Adrenal gland (tissue), 12 donors: ENCODE data around the gene ESR2. TPM values are rescaled to one million over a fixed set of nuclear protein-coding genes. Genes with fewer than 3 reads are reported as not detected.
A peak's percentile ranks its signal among the peaks of the same experiment; 100 is the strongest.

ENCODE experiments used
- DNase-seq, 7 donors: peaks; one replicate each; pipeline ENCODE4 v3.0.0-alpha.2; 2019 to 2020
- H3K27ac ChIP-seq, 5 donors: fragments of 200-600 bp; sonication (generic) in 4 of 5; 1 replicate in 3 of 5; 2 replicates in 2 of 5; pipeline versions ENCODE4 v1.5.1 to v1.8.0; 2016 to 2020; ENCODE audit warnings: mild to moderate bottlenecking in 1 of 5
- H3K27me3 ChIP-seq: fragments of 200-600 bp; 2 replicates; pipeline ENCODE4 v1.8.0; 2021
- H3K36me3 ChIP-seq, 2 donors: fragments of 200-600 bp; replicated peaks in 1 of 2; 1 replicate in 1 of 2; 2 replicates in 1 of 2; pipeline versions ENCODE4 v1.5.1 to v1.8.0; 2018 to 2022
- H3K4me1 ChIP-seq, 2 donors: fragments of 200-600 bp; replicated peaks in 1 of 2; 1 replicate in 1 of 2; 2 replicates in 1 of 2; pipeline versions ENCODE4 v1.5.1 to v1.8.0; 2018 to 2021
- H3K4me3 ChIP-seq, 4 donors: fragments of 200-600 bp; sonication (generic) in 3 of 4; one replicate each; pipeline ENCODE4 v1.5.1; 2016 to 2018
- H3K9me3 ChIP-seq, 3 donors: fragments of 200-600 bp; sonication (generic) in 1 of 3; replicated peaks in 1 of 3; 1 replicate in 2 of 3; 2 replicates in 1 of 3; pipeline versions ENCODE4 v1.5.1 to v1.8.0; 2016 to 2021
- CTCF ChIP-seq, 6 experiments: fragments of 450-650 bp in 4 of 6; fragments of 200-600 bp in 2 of 6; sonication (generic) in 1 of 6; IDR thresholded peaks; 1 replicate in 5 of 6; 2 replicates in 1 of 6; pipeline versions ENCODE4 v1.5.1 to v1.8.0; 2016 to 2021; ENCODE audit warnings: antibody characterized with exemption in 6 of 6, mild to moderate bottlenecking in 2 of 6, moderate library complexity in 1 of 6
- POLR2A ChIP-seq, 2 donors: fragments of 450-650 bp; IDR thresholded peaks; one replicate each; pipeline ENCODE4 v1.6.1; 2017; ENCODE audit warnings: antibody characterized with exemption in 2 of 2, mild to moderate bottlenecking in 2 of 2, moderate library complexity in 1 of 2
- WGBS, 4 donors: extraction: QIAGEN DNeasy Blood & Tissue Kit in 2 of 4; methylation state at CpG; one replicate each; pipeline versions ENCODE4 v1.1.5 to v1.1.7; 2013 to 2017; 5-methylcytosine and 5-hydroxymethylcytosine counted together
- intact Hi-C, 2 donors: fragments of 100-400 bp; cut with DNase I; formaldehyde crosslinking; loops; one replicate each; pipeline versions ENCODE4 v1.14.1 to v1.15.0; 2022 to 2023
- polyA plus RNA-seq, 3 donors: library from polyadenylated mRNA; stranded (reverse); fragments of 200-250 nt in 2 of 3; fragments of 350-450 nt in 1 of 3; fragmentation: Illumina TruSeq in 1 of 3; extraction: RNeasy Lipid Tissue Mini Kit (QIAGEN cat#74804) in 1 of 3; gene quantifications; one replicate each; pipeline ENCODE4 v1.2.3, GENCODE V29; 2013 to 2014
- total RNA-seq, 9 donors: library from RNA; depleted of rRNA in 4 of 9; stranded (reverse); fragments of >200 nt in 4 of 9; fragments of 120-200 nt in 1 of 9; fragmentation: NEBNext Ultra II Directional in 1 of 9; extraction: Animal tissue kit (Norgen Biotek cat#: 25700) in 1 of 9; gene quantifications; one replicate each; pipeline versions ENCODE4 v1.1.0 to v1.2.4, GENCODE V29; 2013 to 2023
- donor health status: healthy with polysubstance abuse.
- donor health status: Bipolar disorder and iron deficiency.
- donor health status: DM: yes; HTN: yes; CAD: no.
- donor health status: DM: no; HTN: no; CAD: no.
- donor health status: DM: no; HTN: no; CAD: no.
- donor health status: DM: yes; HTN: yes; CAD: no.

Gene ESR2
- total and polyA plus RNA-seq, 12 donors = 3.0 to 36.0 (median 18.8) TPM

GRCh38 chr14:64061706-64062105 is 232.5 kb downstream of the ESR2 start:
- H3K9me3 ChIP-seq = no peaks in the 10 kb centered on the region
- 97 to 98% (median 98%) methylated on average over 1 of the region's 1 CpG for WGBS, 4 donors
- DNase-seq = no peak
- H3K27me3 ChIP-seq = no peaks in the 10 kb centered on the region
- TF ChIP-seq POLR2A (IDR thresholded peaks at IDR 0.05) (no peak), CTCF (IDR thresholded peaks at IDR 0.05) (no peak)
- intact Hi-C loops = no loop called here
- no peak overlapping the region for H3K4me3 ChIP-seq
- no peaks in the 10 kb centered on the region for H3K36me3 ChIP-seq
- H3K27ac ChIP-seq = no peak overlapping the region
- H3K4me1 ChIP-seq = no peaks in the 10 kb centered on the region

GRCh38 chr14:64061115-64061514 is 233.1 kb downstream of the ESR2 start:
- H3K36me3 ChIP-seq = no peaks in the 10 kb centered on the region

GRCh38 chr14:64060648-64061096 is 233.5 kb downstream of the ESR2 start:
- WGBS, 4 donors = 89 to 94% (median 93%) methylated on average over 4 to 5 of the region's 5 CpGs
- H3K36me3 ChIP-seq = no peaks in the 10 kb centered on the region
- intact Hi-C loops = no loop called here
- TF ChIP-seq CTCF (IDR thresholded peaks at IDR 0.05) = peak; percentile 12 to 51 (median 32)
- TF ChIP-seq POLR2A (IDR thresholded peaks at IDR 0.05) = no peak
- H3K4me1 ChIP-seq = no peaks in the 10 kb centered on the region
- peak in 2 of 7 donors; percentile 16 to 40 for DNase-seq
- H3K27ac ChIP-seq = no peak overlapping the region
- no peak overlapping the region for H3K4me3 ChIP-seq
- no peaks in the 10 kb centered on the region for H3K27me3 ChIP-seq
- no peaks in the 10 kb centered on the region for H3K9me3 ChIP-seq

More at GRCh38 chr14:64061115-64061514, 233.1 kb downstream of the ESR2 start:
- no peaks in the 10 kb centered on the region for H3K4me1 ChIP-seq
- no peak overlapping the region for H3K4me3 ChIP-seq
- intact Hi-C loops = no loop called here
- no peak overlapping the region for H3K27ac ChIP-seq
- 83 to 89% (median 85%) methylated on average over 1 of the region's 1 CpG for WGBS, 4 donors
- DNase-seq = no peak
- TF ChIP-seq CTCF (IDR thresholded peaks at IDR 0.05) (no peak), POLR2A (IDR thresholded peaks at IDR 0.05) (no peak)
- no peaks in the 10 kb centered on the region for H3K27me3 ChIP-seq
- H3K9me3 ChIP-seq = no peaks in the 10 kb centered on the region

GRCh38 chr14:64060199-64060545 is 234.0 kb downstream of the ESR2 start:
- 92 to 93% methylated on average over 1 of the region's 1 CpG; no CpG with 5 or more reads in 2 of the 4 donors for WGBS, 4 donors
- TF ChIP-seq POLR2A (IDR thresholded peaks at IDR 0.05) (no peak), CTCF (IDR thresholded peaks at IDR 0.05) (no peak)
- intact Hi-C loops = no loop called here
- no peak for DNase-seq
- Histone ChIP-seq H3K4me3 (no peak overlapping the region), H3K36me3 (no peaks in the 10 kb centered on the region), H3K9me3 (no peaks in the 10 kb centered on the region), H3K4me1 (no peaks in the 10 kb centered on the region), H3K27me3 (no peaks in the 10 kb centered on the region), H3K27ac (no peak overlapping the region)
